OCI-M1 (cell line): ENCODE data around the gene LY6G6C.
A peak's percentile ranks its signal among the peaks of the same experiment; 100 is the strongest.

Experiments
- DNase-seq: peaks from one replicate; lab custom pipeline; 2025; lab: John Stamatoyannopoulos, UW

LY6G6C gene

GRCh38 chr6:31706599-31706998, 14.9 kb downstream of the LY6G6C start, which contains the start of gene LY6G6F:
TSS of gene LY6G6F (plus strand) at chr6:31706866. CDS start at chr6:31706907, 41 bp downstream.
- no peak for DNase-seq

DNA sequence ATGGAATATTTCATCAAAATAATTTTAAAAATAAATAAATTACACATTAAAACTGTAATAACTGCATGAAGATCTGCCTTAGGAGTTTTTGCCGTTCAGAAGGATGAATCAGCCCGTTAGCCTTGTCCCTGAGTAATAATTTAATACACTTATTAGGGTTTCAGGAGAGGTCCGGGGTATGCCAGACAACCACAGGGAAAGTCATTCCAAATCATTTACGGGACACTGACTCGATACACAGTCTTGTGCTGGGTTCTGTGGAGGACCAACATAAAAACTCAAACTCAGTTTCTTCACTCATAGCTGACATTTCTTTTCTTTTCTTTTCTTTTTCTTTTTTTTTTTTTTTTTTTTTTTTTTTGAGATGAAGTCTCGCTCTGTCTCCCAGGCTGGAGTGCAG, 15.6 kb downstream of the LY6G6C start:
- no peak for DNase-seq

DNA sequence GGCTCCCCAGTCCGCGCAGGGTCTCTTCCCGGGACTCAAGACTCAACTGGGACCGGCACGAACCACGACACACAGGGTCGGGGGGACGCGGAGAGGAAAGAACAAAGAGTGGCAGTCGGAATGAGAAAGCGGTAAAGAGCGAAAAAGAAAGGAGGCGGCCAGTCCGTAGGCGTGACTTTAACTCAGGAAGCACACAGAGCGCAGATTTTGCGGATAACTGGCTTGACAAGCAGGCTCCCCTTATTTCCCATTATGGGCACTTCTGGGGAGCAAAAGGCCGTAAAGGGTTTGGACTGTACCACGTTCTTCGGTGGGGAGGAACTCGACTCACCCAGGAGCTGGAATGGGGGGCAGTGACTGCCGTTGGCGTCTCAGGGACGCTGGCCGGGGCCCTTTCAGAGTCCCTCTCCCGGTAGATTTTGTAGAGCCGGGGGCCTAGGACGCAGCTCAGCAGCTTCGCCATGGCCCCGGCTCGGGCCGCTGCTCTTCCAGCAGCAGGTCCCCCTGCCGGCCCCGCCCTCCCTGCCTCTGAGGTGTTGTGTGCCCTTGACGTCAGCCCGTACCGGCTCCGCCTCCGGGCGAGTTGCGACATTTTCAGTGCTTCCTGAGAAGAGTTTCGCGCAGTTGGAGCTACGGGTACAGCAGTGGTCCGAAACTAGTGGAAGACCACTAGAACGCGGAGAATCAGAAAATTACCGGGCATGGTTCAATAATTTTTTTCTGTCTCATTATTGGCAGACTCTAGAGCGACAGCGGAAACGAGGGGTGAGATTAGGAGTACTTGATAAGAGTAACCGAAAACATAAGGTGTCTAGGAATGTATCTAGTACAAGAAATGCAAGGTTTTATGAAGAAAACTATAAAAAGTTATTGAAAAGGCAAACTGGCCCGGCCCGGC, 18.5 kb downstream of the LY6G6C start, which contains the start of gene ABHD16A:
Gene ABHD16A (minus strand): TSS at position 506 of the 898 bp plus-strand sequence. CDS start 43 bp downstream, at position 463.
- peak; percentile 99 for DNase-seq

DNA sequence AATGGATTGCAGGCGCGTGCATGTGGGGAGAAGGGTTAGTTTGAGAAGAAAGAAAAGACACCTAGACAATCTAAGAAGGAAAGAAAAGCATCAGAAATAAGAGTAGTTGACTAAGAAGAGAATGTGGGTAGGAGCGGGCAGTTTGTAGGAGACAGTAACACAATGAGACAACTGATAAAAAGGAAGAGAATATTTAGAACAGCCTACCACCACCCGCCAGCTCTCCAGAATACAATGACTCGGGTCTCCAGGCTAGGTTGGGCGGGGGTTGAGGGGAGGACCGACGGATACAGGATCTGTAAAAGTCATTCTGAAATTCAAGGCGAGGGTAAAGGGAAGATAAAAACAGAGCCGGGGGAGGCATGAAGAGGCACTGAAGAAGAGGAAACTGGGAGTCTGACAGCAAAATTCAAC, 19.1 kb downstream of the LY6G6C start:
- DNase-seq: no peak

- DNase-seq: peak; percentile 68
Measured at GRCh38 chr6:31701666-31702404, 19.7 kb downstream of the LY6G6C start.

GRCh38 chr6:31700740-31701401, 20.7 kb downstream of the LY6G6C start:
- no peak for DNase-seq

GRCh38 chr6:31697555-31697954, 24.0 kb downstream of the LY6G6C start:
- DNase-seq: no peak

GRCh38 chr6:31693535-31693934, 28.0 kb downstream of the LY6G6C start:
- no peak for DNase-seq

GRCh38 chr6:31692886-31693285, 28.7 kb downstream of the LY6G6C start:
- DNase-seq: no peak

GRCh38 chr6:31692353-31692752, 29.2 kb downstream of the LY6G6C start:
- no peak for DNase-seq

DNA sequence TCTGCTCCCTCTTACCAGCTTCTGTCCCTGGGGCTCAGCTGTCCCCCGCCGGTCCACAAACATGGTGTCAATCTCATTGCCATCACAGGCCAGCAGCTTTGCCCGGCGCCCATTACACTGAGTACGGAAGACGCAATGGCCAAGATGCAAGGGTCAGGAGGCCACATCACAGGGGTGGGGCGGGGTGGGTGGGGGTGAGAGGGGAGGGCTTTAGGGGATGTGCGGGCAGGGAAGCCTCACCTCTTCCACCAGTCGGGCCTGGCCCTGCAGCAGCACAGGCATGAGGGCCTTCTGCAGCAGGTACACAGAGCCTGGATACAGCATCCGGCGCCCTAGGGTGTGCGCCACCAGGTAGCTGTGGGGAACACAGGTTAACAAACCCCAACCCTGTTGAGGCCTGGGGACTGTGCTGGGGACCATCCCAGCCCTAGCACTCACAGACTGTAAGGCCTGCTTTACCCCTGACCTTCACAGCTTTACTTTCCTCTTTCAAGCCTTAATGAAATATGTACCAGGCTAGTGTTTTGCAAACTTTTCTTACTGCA, 29.9 kb downstream of the LY6G6C start:
- no peak for DNase-seq

GRCh38 chr6:31691078-31691463, 30.5 kb downstream of the LY6G6C start:
- DNase-seq: no peak

DNA sequence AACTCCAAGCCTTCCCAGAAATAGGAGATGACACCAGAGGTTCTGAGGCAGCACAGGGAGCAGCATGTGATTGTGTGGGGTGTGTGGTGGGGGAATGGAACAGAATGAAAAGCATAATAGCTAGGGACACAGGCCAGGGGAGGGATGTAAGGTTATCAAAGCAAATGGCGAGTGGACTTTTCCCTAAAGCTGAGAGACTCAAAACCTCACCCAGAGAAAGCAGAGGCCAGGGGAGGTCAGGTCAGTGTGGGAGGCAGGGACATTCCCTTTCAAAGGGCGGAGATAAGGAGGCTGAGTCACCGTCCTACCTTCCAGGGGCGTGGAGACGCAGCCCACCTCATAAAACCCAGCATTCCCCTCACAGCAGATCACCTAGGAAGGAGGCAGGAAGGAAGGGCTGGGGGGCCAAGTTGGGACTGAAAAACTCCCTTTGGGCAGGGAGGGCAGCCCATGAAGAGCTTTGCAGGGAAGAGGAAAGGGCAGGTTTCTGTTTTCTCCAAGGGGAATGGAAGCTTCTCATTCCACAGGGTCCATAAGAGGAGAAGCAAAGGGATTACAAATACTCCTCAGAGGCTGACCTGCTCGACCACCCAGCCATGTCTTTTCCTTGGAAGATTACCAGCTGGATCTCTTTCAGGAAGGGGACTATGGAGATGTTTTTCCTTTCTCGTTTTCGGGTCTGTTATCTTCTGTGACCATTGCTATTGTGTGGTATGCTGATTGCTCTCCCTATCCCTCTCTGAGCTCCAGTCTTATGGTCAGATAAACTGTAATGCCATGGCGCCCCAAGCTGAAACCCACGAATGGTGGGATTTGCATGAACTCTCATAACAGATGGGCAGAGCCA, 31.1 kb downstream of the LY6G6C start:
- DNase-seq: peak; percentile 71

DNA sequence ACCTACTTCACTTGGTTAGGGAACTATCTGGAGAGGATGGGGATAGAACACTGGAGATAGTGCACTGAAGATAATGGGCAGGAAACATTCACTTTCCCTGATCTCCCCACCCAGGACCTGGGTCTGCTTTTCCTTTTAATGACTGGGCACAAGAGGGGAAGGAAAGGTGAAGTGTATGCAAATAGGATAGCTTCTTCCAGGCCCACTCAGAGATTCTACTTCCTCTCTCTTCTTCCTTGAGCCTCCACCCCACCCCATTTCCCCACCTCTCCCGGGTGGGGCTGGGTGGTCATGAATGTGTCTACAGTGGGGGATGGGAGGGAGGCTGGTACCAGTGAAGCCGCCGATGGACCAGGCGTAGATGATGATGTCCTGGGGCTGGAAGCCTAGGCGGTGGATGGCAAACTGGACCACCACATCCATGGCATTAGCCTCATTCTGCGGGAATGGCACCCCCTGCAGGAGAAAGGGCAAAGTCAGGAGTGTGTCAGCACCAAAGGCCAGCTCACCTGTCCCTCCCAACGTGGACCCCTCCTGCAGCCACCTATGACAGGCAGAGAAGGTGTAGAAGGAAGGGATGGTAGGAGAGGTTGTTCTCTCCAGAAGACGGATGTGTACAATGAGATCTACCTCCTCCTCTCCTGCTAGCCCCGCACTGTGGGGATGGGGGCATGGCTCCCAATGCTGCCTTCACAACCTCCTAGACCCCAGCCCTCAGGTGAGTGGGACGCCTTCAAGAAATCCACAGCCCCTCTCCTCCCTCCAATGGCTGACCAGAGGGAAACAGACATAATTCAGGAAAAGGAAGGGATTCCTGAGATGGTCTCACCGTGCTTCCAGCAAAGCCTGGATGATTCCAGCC, 32.1 kb downstream of the LY6G6C start:
- DNase-seq: no peak

DNA sequence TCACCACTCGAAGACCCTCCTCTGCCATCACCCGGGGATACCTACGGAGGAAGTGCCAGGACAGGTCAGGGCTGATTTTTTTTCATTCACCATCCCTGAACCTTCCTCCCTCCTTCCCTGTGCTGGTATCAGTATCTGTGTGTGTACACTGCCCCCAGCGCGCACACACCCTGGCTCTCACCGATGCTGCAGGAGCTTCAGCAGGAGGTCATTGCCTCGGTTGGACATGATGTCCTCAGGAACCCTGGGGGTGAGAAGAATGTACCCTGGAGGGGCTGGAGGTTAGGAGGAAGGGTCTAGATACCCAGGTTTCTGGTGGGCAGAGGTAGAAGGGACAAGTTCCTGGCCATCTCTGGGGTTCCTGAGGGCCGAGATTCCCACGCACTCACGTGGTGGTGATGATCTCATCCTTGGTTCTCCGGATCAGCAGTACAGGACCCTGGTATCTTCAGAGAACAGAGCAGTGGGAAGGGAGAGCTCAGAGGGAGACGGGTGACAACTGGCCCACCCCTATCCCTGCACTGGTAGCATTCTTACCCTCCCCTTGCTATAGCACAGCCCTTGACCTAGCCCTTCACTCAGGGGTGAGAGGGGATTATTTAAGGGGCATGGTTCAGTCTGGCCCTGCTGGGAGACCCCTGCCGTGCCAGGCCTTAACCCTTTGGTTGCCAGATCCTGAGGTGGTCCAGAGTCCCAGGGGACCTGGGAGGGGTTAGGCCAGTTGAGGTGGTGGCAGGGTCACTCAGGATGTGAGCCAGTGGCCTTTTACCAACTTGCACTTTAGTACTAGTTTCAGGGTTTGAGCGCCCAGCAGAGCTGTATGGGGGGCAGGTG, 33.5 kb downstream of the LY6G6C start:
- no peak for DNase-seq

DNA sequence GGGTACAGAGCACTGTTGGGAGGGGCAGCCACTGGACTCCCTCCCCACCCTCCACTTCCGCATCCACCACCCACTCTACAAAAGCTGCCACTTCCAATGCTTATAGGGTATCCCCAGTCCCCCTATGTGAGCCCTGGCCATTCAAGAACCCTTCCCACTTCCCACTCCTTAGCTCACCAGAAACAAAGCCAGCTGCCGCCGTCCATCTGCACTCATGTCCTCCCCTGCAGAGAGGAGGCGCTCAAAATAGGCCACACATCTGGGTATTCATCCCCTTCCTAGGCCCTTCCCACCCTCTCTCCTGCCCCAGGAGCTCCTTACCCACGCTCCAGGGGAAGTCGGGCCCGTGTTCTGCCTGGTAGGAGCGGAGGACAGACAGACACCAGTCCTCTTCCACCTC, 34.2 kb downstream of the LY6G6C start:
- DNase-seq: no peak

DNA sequence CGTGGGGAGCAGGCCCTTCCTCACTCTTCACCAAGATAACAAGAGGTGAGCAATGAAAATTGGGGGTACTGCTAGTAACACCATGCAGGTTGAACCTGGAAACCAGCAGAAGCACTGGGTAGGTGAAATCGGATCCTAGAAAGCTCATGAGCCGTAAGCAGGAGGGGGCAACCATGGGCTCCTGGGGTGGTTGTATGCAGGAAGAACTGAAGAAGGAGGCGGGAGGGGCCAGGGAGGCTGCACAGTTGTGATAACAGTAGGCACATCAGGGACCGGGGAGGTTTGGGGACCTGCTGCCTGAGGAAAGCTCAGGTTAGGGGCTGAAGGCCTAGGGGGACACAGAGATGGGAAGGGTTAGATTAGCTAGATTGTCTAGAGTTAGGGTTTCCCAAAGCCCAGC, 35.1 kb downstream of the LY6G6C start:
- DNase-seq: no peak

- DNase-seq: no peak
Measured at GRCh38 chr6:31683591-31683990, 38.0 kb downstream of the LY6G6C start.

GRCh38 chr6:31681135-31681671, 40.3 kb downstream of the LY6G6C start:
- peak; percentile 46 for DNase-seq
